Chondrocyte (in vitro differentiated cells): ENCODE data around the gene PHF21B. TPM values are rescaled to one million over a fixed set of nuclear protein-coding genes. Genes with fewer than 3 reads are reported as not detected.

Source experiments
- DNase-seq: peaks from one replicate; pipeline ENCODE4 v3.0.0; 2021; ENCODE audit warnings: mixed read lengths, low spot score
- H3K27ac Mint-ChIP-seq: one replicate; pipeline ENCODE4 v1.8.0; 2021; ENCODE audit warnings: mild to moderate bottlenecking, moderate library complexity, mixed read lengths; ENCODE audit not compliant: unreplicated experiment
- H3K27me3 Mint-ChIP-seq: 2 replicates; pipeline ENCODE4 v1.8.0; 2021; ENCODE audit warnings: low read depth, mixed read lengths
- H3K36me3 Mint-ChIP-seq: 2 replicates; pipeline ENCODE4 v1.8.0; 2021; ENCODE audit warnings: low read depth, mixed read lengths
- H3K4me1 Mint-ChIP-seq: 2 replicates; pipeline ENCODE4 v1.8.0; 2021; ENCODE audit warnings: low read depth, mild to moderate bottlenecking, mixed read lengths
- H3K4me3 Mint-ChIP-seq: one replicate; pipeline ENCODE4 v1.8.0; 2021; ENCODE audit warnings: mild to moderate bottlenecking, moderate library complexity, mixed read lengths; ENCODE audit not compliant: unreplicated experiment
- H3K9me3 Mint-ChIP-seq: 2 replicates; pipeline ENCODE4 v1.8.0; 2021; ENCODE audit warnings: low read depth, mixed read lengths
- CTCF ChIP-seq: fragments of 200-600 bp; sonication (generic); IDR thresholded peaks from 2 replicates; pipeline ENCODE4 v1.5.0; 2021; ENCODE audit warnings: antibody characterized with exemption, mild to moderate bottlenecking, moderate library complexity
- total RNA-seq: library from RNA; stranded (reverse); gene quantifications from 3 replicates; pipeline ENCODE4 v1.2.1, GENCODE V29; 2021

PHF21B gene
- total RNA-seq, 1 donor from 2014 or later = 0.82 TPM

DNA sequence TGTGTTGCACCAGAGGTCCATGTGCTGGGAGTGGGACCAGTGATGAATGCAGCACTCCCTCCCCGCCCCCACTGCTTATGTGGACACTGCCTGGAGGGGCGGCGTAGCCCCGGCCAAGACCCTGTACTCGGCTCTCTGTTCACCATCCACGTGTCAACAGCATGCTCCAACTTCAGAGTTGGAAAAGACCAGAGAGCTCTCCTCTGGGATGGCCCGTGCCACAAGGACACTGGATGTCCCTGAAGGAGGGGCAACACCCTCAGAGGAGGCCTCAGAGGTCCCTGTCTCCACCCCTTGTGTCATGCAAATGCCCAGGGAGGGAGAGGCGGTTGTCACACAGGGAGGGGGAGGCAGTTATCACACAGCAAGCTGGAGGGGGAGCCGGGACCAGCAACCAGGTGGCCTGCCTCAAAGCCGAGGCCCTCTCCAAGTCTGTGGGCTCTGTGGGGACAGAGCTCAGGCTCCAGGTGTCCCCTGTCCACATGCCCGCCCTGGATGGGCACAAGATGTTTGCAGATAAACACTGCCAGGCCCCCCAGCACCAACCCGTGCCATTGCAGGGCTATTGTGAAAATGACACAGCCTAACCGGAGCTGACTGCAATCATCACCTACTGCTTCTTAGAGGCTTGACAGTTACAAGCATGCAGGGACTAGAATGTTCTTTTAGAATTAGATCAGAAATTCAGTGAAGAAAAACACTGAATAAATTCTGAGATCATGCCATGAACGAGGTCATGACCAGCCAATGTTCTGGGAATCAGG lies 121.1 kb downstream of the PHF21B start:
- no peak for TF ChIP-seq CTCF
- H3K36me3 Mint-ChIP-seq = no peaks in the 10 kb centered on the region
- DNase-seq = no peak
- no peaks in the 10 kb centered on the region for H3K9me3 Mint-ChIP-seq
- H3K27me3 Mint-ChIP-seq = no peaks in the 10 kb centered on the region
- no peak overlapping the region for H3K27ac Mint-ChIP-seq
- no peaks in the 10 kb centered on the region for H3K4me1 Mint-ChIP-seq
- H3K4me3 Mint-ChIP-seq = no peak overlapping the region

DNA sequence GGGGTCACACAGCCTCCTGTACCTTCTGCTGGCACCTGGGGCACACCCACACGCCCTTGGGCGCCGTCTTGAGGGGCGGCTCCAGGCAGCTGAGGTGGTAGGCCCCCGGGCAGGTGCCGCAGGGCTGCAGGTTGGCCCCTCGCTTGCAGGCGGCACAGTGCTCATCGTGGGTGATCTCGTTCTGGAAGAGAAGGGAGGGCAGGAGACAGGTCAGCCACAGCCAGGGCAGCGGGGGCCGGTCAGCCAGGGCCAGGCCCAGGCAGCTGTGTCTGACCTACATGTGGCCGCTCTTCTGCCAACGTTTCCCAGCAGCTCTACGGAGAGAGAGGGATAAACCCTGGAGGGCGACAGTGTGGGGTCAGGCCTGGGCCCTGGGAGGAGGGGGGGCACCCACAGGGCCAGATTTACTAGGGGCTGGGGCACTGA lies 121.9 kb downstream of the PHF21B start:
- Mint-ChIP-seq H3K4me1 (no peaks in the 10 kb centered on the region), H3K27ac (no peak overlapping the region), H3K36me3 (no peaks in the 10 kb centered on the region), H3K4me3 (no peak overlapping the region), H3K27me3 (no peaks in the 10 kb centered on the region), H3K9me3 (no peaks in the 10 kb centered on the region)
- no peak for DNase-seq
- TF ChIP-seq CTCF = no peak

- Mint-ChIP-seq H3K4me3 (no peak overlapping the region), H3K27me3 (no peaks in the 10 kb centered on the region), H3K36me3 (no peaks in the 10 kb centered on the region), H3K4me1 (no peaks in the 10 kb centered on the region), H3K9me3 (no peaks in the 10 kb centered on the region), H3K27ac (no peak overlapping the region)
- no peak for DNase-seq
- no peak for TF ChIP-seq CTCF
These were observed 123.9 kb downstream of the PHF21B start for GRCh38 chr22:44885806-44886360.

DNA sequence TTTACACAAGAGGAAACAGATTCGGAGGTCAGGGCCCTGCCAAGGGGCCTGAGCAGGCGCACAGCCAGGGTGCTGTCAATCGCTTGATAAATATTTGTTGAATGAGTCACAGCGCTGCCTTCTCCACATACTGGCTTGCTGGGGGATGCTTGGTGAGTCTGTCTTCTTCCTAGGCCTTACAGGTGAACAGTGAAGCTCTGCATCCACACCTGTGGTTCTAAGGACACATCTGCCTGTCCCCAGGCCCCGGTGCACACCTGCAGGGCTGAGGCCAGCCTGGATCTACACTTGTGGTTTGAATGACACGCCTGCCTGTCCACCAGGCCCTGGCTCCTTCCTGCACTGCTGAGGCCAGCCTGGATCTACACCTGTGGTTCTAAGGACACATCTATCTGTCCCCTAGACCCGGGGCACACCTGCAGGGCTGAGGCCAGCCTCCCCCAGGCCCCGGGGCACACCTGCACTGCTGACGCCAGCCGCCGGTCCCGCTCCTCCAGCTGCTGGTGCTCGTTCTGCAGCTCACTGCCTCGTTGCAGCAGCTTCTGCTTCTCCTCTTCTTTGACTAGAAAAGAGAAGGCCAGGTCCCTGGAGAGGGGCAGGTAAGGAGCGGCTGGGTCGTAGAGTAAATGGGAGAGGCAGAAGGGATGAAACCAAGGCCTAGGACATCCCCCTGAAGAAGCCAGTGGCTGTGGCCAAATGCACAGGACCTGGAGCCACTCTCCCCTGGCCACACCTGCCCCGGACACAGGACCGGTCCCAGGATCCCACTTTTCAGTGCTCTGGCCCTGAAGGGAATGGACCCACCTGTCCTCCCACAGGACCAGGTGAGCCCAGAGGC lies 124.6 kb downstream of the PHF21B start:
- H3K27me3 Mint-ChIP-seq = no peaks in the 10 kb centered on the region
- no peaks in the 10 kb centered on the region for H3K4me1 Mint-ChIP-seq
- no peaks in the 10 kb centered on the region for H3K9me3 Mint-ChIP-seq
- DNase-seq = no peak
- H3K27ac Mint-ChIP-seq = no peak overlapping the region
- H3K36me3 Mint-ChIP-seq = no peaks in the 10 kb centered on the region
- H3K4me3 Mint-ChIP-seq = no peak overlapping the region
- TF ChIP-seq CTCF = no peak

- DNase-seq = no peak
- H3K27ac Mint-ChIP-seq = no peak overlapping the region
- no peaks in the 10 kb centered on the region for H3K9me3 Mint-ChIP-seq
- no peak overlapping the region for H3K4me3 Mint-ChIP-seq
- no peaks in the 10 kb centered on the region for H3K27me3 Mint-ChIP-seq
- TF ChIP-seq CTCF = no peak
- H3K36me3 Mint-ChIP-seq = no peaks in the 10 kb centered on the region
- no peaks in the 10 kb centered on the region for H3K4me1 Mint-ChIP-seq
These were observed 125.2 kb downstream of the PHF21B start for GRCh38 chr22:44884562-44884961.
